Parathyroid adenoma (tissue), 2 donors: ENCODE data around the gene ITPK1.
"Not testable (repeated sequence)": the region's sequence is repeated elsewhere in the genome, so short reads cannot be mapped to it uniquely, and the experiment has no call there.

Experiments used
- H2AFZ ChIP-seq: fragments of 300-600 bp; sonication (generic); one replicate; pipeline ENCODE4 v1.7.0; 2017; ENCODE audit warnings: antibody characterized with exemption, mild to moderate bottlenecking
- H3K27ac ChIP-seq: fragments of 300-600 bp; sonication (generic); one replicate; pipeline ENCODE4 v1.7.0; 2017
- H3K27me3 ChIP-seq: fragments of 300-600 bp; sonication (generic); one replicate; pipeline ENCODE4 v1.7.0; 2017; ENCODE audit warnings: low read length; ENCODE audit not compliant: control insufficient read depth, insufficient read depth
- H3K36me3 ChIP-seq: fragments of 300-600 bp; sonication (generic); one replicate; pipeline ENCODE4 v1.7.0; 2017; ENCODE audit warnings: low read length; ENCODE audit not compliant: control insufficient read depth, insufficient read depth
- H3K4me1 ChIP-seq: fragments of 300-600 bp; sonication (generic); one replicate; pipeline ENCODE4 v1.7.0; 2017; ENCODE audit warnings: control low read depth
- H3K4me2 ChIP-seq: fragments of 300-600 bp; sonication (generic); one replicate; pipeline ENCODE4 v1.7.0; 2017; ENCODE audit warnings: low read length
- H3K4me3 ChIP-seq: fragments of 300-600 bp; sonication (generic); one replicate; pipeline ENCODE4 v1.7.0; 2017; ENCODE audit warnings: low read depth, low read length
- H3K79me2 ChIP-seq: fragments of 300-600 bp; sonication (generic); one replicate; pipeline ENCODE4 v1.7.0; 2017; ENCODE audit warnings: control low read depth
- H3K9ac ChIP-seq: fragments of 300-600 bp; sonication (generic); one replicate; pipeline ENCODE4 v1.7.0; 2017; ENCODE audit warnings: mild to moderate bottlenecking
- H3K9me3 ChIP-seq: fragments of 300-600 bp; sonication (generic); one replicate; pipeline ENCODE4 v1.7.0; 2017; ENCODE audit warnings: low read length; ENCODE audit not compliant: control insufficient read depth
- TF ChIP-seq, protein P1 (sequence below): fragments of 300-600 bp; sonication (generic); IDR thresholded peaks from one replicate; pipeline ENCODE4 v1.7.0; 2017; ENCODE audit warnings: antibody characterized with exemption, mild to moderate bottlenecking
- donor health status: primary hyperparathyroidism.

Gene ITPK1

DNA sequence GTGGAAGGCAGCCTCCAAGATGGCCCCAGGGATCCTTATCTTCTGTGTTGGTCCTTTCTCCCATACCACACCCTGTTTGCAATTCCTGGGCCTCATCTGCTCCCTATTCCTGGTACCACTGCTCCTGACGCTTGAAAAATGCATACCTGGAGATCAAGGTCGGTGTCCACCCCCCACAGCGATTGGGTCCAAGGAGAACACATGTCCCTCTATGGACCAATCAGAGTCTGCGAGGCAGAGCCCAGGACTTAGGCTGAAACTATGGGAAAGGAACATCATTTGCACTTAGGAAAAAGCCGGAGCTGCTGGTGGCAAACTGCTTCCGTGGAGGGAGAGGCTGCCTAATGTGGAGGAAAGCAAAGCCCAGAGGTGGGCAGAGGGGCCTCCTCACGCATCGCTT lies 33.3 kb upstream of the ITPK1 start:
- H3K9ac ChIP-seq: no peak overlapping the region
- H3K27me3 ChIP-seq: no peaks in the 10 kb centered on the region
- H3K79me2 ChIP-seq: no peaks in the 10 kb centered on the region
- H3K4me3 ChIP-seq: no peak overlapping the region
- H3K27ac ChIP-seq: no peak overlapping the region
- H2AFZ ChIP-seq: no peak overlapping the region
- no peaks in the 10 kb centered on the region for H3K4me1 ChIP-seq
- H3K36me3 ChIP-seq: no peaks in the 10 kb centered on the region
- TF ChIP-seq, protein P1, sequence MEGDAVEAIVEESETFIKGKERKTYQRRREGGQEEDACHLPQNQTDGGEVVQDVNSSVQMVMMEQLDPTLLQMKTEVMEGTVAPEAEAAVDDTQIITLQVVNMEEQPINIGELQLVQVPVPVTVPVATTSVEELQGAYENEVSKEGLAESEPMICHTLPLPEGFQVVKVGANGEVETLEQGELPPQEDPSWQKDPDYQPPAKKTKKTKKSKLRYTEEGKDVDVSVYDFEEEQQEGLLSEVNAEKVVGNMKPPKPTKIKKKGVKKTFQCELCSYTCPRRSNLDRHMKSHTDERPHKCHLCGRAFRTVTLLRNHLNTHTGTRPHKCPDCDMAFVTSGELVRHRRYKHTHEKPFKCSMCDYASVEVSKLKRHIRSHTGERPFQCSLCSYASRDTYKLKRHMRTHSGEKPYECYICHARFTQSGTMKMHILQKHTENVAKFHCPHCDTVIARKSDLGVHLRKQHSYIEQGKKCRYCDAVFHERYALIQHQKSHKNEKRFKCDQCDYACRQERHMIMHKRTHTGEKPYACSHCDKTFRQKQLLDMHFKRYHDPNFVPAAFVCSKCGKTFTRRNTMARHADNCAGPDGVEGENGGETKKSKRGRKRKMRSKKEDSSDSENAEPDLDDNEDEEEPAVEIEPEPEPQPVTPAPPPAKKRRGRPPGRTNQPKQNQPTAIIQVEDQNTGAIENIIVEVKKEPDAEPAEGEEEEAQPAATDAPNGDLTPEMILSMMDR: no peak
- H3K9me3 ChIP-seq: no peaks in the 10 kb centered on the region
- H3K4me2 ChIP-seq: no peak overlapping the region

DNA sequence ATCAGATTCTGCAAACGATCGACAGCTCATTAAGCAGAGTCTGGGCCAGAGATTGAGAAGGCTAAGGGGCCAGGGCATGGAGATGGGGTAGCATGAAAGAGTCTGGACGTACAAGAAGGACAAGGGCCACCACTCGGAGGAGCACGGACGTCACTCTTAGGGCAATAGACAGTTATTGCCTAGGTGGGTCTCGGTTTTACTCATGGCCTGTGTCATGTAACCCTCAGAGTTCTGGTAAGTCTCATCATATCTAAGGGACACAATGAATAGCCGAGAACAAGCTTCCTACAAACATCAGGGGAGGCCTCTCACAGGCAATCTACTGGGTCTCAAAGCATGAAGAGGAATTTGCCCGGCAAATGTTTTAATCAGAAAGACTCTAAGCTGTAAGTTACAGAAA lies 30.4 kb upstream of the ITPK1 start:
- Histone ChIP-seq H3K36me3 (no peaks in the 10 kb centered on the region), H3K27me3 (no peaks in the 10 kb centered on the region), H3K79me2 (no peaks in the 10 kb centered on the region), H3K27ac (no peak overlapping the region), H3K9ac (no peak overlapping the region), H2AFZ (no peak overlapping the region), H3K4me1 (no peaks in the 10 kb centered on the region), H3K4me3 (no peak overlapping the region), H3K9me3 (no peaks in the 10 kb centered on the region), H3K4me2 (no peak overlapping the region)
- TF ChIP-seq, protein P1: no peak

DNA sequence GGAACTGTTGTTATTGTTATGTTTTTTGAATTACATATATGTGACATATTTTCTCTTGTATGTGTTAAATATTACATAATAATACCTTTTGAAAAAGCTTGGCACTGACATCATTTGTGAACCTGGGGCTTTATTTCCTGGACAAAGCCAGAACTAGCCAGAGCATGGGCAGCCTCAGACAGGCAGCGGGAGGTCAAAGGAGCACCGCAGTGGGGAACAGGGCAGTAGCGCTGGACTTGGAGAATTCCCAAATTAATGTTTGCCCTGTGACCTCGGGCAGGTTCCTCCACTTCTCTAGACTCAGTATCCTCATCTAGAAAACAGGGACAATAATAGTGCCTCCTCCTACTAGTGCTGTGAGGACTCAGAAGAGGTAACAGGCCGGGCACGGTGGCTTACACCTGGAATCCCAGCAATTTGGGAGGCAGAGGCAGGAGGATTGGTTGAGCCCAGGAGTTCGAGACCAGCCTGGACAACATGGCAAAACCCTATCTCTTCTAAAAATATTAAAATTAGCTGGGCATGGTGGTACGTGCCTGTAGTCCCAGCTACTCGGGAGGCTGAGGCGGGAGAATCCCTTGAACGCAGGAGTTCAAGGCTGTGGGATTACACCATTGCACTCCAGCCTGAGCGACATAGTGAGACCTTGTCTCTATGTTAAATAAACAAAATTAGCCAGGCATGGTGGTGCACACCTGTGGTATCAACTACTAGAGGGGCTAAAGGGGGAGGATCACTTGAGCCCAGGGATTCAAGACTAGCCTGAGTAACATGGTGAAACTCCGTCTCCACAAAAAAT lies 27.3 kb upstream of the ITPK1 start:
- Histone ChIP-seq H3K9me3 (no peaks in the 10 kb centered on the region), H3K36me3 (no peaks in the 10 kb centered on the region), H3K4me3 (no peak overlapping the region), H3K4me2 (no peak overlapping the region), H3K9ac (no peak overlapping the region), H3K27ac (no peak overlapping the region), H3K79me2 (no peaks in the 10 kb centered on the region), H3K27me3 (no peaks in the 10 kb centered on the region), H2AFZ (no peak overlapping the region), H3K4me1 (no peaks in the 10 kb centered on the region)
- TF ChIP-seq, protein P1: no peak

DNA sequence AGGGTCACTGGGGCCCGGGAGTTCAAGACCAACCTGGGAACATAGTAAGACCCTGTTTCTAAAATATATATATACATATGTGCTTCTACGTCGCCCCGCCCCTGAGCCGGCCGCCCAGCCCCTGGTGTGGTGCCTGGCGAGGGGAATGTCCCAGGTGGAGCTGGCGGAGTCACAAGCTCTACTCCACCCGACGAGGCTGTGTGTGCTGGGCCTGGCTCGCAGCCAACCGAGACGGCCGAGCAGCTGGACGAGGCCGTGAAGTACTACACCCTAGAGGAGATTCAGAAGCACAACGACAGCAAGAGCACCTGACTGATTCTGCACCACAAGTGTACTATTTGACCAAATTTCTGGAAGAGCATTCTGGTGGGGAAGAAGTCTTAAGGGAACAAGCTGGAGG lies 22.1 kb upstream of the ITPK1 start:
- TF ChIP-seq, protein P1: no peak
- Histone ChIP-seq H3K4me2 (no peak overlapping the region), H3K4me1 (no peaks in the 10 kb centered on the region), H3K9me3 (no peaks in the 10 kb centered on the region), H3K4me3 (no peak overlapping the region), H3K27ac (no peak overlapping the region), H3K27me3 (no peaks in the 10 kb centered on the region), H3K9ac (no peak overlapping the region), H2AFZ (no peak overlapping the region), H3K36me3 (no peaks in the 10 kb centered on the region), H3K79me2 (no peaks in the 10 kb centered on the region)

DNA sequence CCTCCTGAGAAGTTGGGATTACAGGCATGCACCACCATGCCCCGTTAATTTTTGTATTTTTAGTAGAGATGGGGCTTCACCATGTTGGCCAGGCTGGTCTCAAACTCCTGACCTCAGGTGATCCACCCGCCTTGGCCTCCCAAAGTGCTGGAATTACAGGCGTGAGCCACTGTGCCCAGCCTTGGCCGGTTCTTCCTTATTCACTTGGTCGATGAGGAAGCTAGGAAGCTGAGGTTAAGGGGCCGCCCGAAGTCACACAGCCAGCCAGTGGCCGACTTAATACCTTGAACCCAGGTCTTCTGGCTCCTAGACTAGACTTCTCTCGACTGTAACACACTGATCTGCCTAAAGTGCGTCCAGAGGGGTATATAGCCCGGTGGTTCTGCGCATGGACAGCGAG lies 20.8 kb upstream of the ITPK1 start:
- not testable (repeated sequence) for H3K27ac ChIP-seq, H3K4me1 ChIP-seq, H3K9ac ChIP-seq, H3K79me2 ChIP-seq, H3K36me3 ChIP-seq, H3K9me3 ChIP-seq, H2AFZ ChIP-seq, H3K27me3 ChIP-seq, H3K4me3 ChIP-seq, H3K4me2 ChIP-seq
